DND-41 (cell line): Measurements from ENCODE around the gene NFATC2IP.

Source experiments
- EZH2 ChIP-seq: IDR thresholded peaks from 3 replicates; pipeline ENCODE4 v1.6.1; 2012; ENCODE audit warnings: borderline replicate concordance, low read depth, mild to moderate bottlenecking, moderate library complexity, low read length, inconsistent platforms; ENCODE audit not compliant: severe bottlenecking
- TF ChIP-seq, protein P1 (sequence below): IDR thresholded peaks from 2 replicates; pipeline ENCODE4 v1.5.1; 2012; ENCODE audit warnings: borderline replicate concordance, low read length, moderate library complexity, mild to moderate bottlenecking; ENCODE audit not compliant: poor library complexity, severe bottlenecking; ENCODE audit errors: extremely low read depth

DNA sequence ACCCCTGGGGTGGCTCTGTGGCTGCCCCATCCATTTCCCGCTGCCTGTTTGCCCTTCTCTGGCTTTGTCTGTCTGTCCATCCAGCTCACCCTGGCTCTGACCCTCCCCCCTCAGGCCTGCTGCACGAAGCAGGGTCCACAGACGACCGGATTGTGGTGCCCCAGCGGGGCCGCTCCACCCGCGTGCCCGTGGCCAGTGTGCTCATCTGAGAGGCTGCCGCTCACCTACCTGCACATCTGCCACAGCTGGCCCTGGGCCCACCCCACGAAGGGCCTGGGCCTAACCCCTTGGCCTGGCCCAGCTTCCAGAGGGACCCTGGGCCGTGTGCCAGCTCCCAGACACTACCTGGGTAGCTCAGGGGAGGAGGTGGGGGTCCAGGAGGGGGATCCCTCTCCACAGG, 33.4 kb downstream of the NFATC2IP start:
- TF ChIP-seq, protein P1, sequence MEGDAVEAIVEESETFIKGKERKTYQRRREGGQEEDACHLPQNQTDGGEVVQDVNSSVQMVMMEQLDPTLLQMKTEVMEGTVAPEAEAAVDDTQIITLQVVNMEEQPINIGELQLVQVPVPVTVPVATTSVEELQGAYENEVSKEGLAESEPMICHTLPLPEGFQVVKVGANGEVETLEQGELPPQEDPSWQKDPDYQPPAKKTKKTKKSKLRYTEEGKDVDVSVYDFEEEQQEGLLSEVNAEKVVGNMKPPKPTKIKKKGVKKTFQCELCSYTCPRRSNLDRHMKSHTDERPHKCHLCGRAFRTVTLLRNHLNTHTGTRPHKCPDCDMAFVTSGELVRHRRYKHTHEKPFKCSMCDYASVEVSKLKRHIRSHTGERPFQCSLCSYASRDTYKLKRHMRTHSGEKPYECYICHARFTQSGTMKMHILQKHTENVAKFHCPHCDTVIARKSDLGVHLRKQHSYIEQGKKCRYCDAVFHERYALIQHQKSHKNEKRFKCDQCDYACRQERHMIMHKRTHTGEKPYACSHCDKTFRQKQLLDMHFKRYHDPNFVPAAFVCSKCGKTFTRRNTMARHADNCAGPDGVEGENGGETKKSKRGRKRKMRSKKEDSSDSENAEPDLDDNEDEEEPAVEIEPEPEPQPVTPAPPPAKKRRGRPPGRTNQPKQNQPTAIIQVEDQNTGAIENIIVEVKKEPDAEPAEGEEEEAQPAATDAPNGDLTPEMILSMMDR, result no peak
- no peak for TF ChIP-seq EZH2
